Measurements from ENCODE around the gene KDM4C. TPM values are rescaled to one million over a fixed set of nuclear protein-coding genes. Genes with fewer than 3 reads are reported as not detected.
"Not testable (repeated sequence)": the region's sequence is repeated elsewhere in the genome, so short reads cannot be mapped to it uniquely, and the experiment has no call there.

The KDM4C gene
- total and polyA plus RNA-seq, 8 donors, result 6.7 to 129 (median 79.9) TPM

- intact Hi-C loops (cut with DNase I; ENCODE audit: low total_unique reads), result no loop called here
- 33 to 71% (median 40%) methylated on average over 1 of the region's 1 CpG for WGBS, 5 donors
- TF ChIP-seq POLR2AphosphoS5 (IDR thresholded peaks at IDR 0.05), result no peak
- Histone ChIP-seq H3K9me3 (no peaks in the 10 kb centered on the region), H3K27ac (no peak overlapping the region), H3K36me3 (no peaks in the 10 kb centered on the region), H3K4me3 (no peak overlapping the region), H3K27me3 (no peaks in the 10 kb centered on the region), H3K4me1 (peaks cover 35 to 83% (median 60%) of the 10 kb centered on the region in 4 donors)
- DNase-seq, result peak in 1 of 2 donors; percentile 9
Observed at GRCh38 chr9:6785682-6786081, 27.9 kb downstream of the KDM4C start.

GRCh38 chr9:6787793-6788161 is 30.0 kb downstream of the KDM4C start:
- Histone ChIP-seq H3K36me3 (peaks cover 0 to 3% (median 2%) of the 10 kb centered on the region in 4 donors), H3K27me3 (no peaks in the 10 kb centered on the region), H3K9me3 (no peaks in the 10 kb centered on the region), H3K4me3 (peak overlapping the region in 1 of 4 donors; percentile 15), H3K4me1 (peaks cover 33 to 67% (median 49%) of the 10 kb centered on the region in 4 donors), H3K27ac (peak overlapping the region; percentile 43 to 72 (median 61))
- TF ChIP-seq POLR2AphosphoS5 (IDR thresholded peaks at IDR 0.05) (no peak), POLR2A (IDR thresholded peaks at IDR 0.05) (no peak), EP300 (IDR thresholded peaks at IDR 0.05) (no peak), CTCF (IDR thresholded peaks at IDR 0.05) (no peak)
- WGBS, 5 donors, result 47 to 61% (median 55%) methylated on average over 3 of the region's 3 CpGs
- intact Hi-C loops (cut with DNase I; ENCODE audit: low total_unique reads), result no loop called here
- DNase-seq, result no peak

GRCh38 chr9:6788162-6789016 is 30.6 kb downstream of the KDM4C start:
- 24 to 43% (median 33%) methylated on average over 8 of the region's 8 CpGs for WGBS, 5 donors
- TF ChIP-seq POLR2AphosphoS5 (IDR thresholded peaks at IDR 0.05) (peak in 1 of 3 donors; percentile 16), EP300 (IDR thresholded peaks at IDR 0.05) (no peak)
- intact Hi-C loops (cut with DNase I; ENCODE audit: low total_unique reads), result no loop called here
- Histone ChIP-seq H3K27me3 (no peaks in the 10 kb centered on the region), H3K9me3 (no peaks in the 10 kb centered on the region), H3K27ac (peak overlapping the region; percentile 43 to 72 (median 61)), H3K4me3 (peak overlapping the region in 1 of 4 donors; percentile 15), H3K4me1 (peaks cover 33 to 62% (median 46%) of the 10 kb centered on the region in 4 donors), H3K36me3 (peaks cover 0 to 9% (median 8%) of the 10 kb centered on the region in 4 donors)
- peak; percentile 39 to 57 for DNase-seq

DNA sequence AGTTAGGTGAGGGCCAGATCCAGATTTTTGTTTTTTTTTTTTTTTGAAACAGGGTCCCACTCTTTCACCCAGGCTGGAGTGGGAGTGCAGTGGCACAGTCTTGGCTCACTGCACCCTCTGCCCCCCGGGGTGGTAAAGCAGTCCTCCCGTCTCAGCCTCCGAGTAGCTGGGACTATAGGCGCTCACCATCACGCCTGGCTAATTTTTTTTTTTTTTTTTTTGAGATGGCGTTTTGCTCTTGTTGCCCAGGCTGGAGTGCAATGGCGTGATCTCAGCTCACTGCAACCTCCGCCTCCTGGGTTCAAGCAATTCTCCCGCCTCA is 31.2 kb downstream of the KDM4C start:
- H3K9me3 ChIP-seq; DNase-seq; H3K27me3 ChIP-seq; H3K4me3 ChIP-seq; intact Hi-C loops (cut with DNase I; ENCODE audit: low total_unique reads): not testable (repeated sequence)
- Histone ChIP-seq H3K4me1 (peaks cover 33 to 56% (median 44%) of the 10 kb centered on the region in 4 donors), H3K36me3 (peaks cover 5 to 15% (median 14%) of the 10 kb centered on the region in 4 donors), H3K27ac (peak overlapping the region in 4 of 5 donors; percentile 59 to 72 (median 64))
- WGBS, 5 donors, result 93 to 98% (median 97%) methylated on average over 7 to 9 of the region's 9 CpGs

DNA sequence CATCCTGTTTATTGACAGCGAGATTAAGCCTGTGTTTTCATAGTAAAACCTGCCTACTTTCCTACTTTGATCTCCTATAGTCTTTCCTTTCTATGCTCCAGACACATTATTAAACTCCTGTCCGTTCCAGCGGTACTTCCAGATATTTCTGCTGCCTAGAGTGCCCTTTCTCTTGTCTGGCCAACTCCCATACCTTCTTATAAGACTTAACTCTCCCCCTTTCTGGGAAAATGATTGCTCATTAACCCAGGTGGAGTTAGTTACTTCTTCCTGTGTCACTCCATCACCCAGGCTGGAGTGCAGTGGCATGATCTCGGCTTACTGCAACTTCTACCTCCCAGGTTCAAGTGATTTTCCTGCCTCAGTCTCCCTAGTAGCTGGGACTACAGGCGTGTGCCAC is 33.1 kb downstream of the KDM4C start:
- Histone ChIP-seq H3K4me3 (no peak overlapping the region), H3K9me3 (no peaks in the 10 kb centered on the region), H3K27ac (no peak overlapping the region), H3K36me3 (peaks cover 5 to 31% (median 29%) of the 10 kb centered on the region in 4 donors), H3K27me3 (no peaks in the 10 kb centered on the region), H3K4me1 (peaks cover 22 to 40% (median 31%) of the 10 kb centered on the region in 4 donors)
- WGBS, 5 donors, result 68 to 92% (median 88%) methylated on average over 5 of the region's 5 CpGs
- intact Hi-C loops (cut with DNase I; ENCODE audit: low total_unique reads), result no loop called here
- DNase-seq, result no peak
- TF ChIP-seq EP300 (IDR thresholded peaks at IDR 0.05) (no peak), POLR2A (IDR thresholded peaks at IDR 0.05) (no peak), POLR2AphosphoS5 (IDR thresholded peaks at IDR 0.05) (no peak)

GRCh38 chr9:6793203-6793602 is 35.4 kb downstream of the KDM4C start:
- intact Hi-C loops (cut with DNase I; ENCODE audit: low total_unique reads), result no loop called here
- WGBS, 5 donors, result 88 to 100% (median 94%) methylated on average over 3 of the region's 3 CpGs
- H3K9me3 ChIP-seq, result no peaks in the 10 kb centered on the region
- H3K36me3 ChIP-seq, result peaks cover 5 to 33% (median 30%) of the 10 kb centered on the region in 4 donors
- H3K27ac ChIP-seq, result no peak overlapping the region
- no peak for DNase-seq
- TF ChIP-seq POLR2A (IDR thresholded peaks at IDR 0.05) (no peak), POLR2AphosphoS5 (IDR thresholded peaks at IDR 0.05) (no peak), CTCF (IDR thresholded peaks at IDR 0.05) (no peak), EP300 (IDR thresholded peaks at IDR 0.05) (no peak)
- H3K27me3 ChIP-seq, result no peaks in the 10 kb centered on the region
- H3K4me3 ChIP-seq, result no peak overlapping the region
- H3K4me1 ChIP-seq, result peaks cover 5 to 21% (median 14%) of the 10 kb centered on the region in 4 donors
